ENCODE measurements around the gene HTR3C. TPM values are rescaled to one million over a fixed set of nuclear protein-coding genes. Genes with fewer than 3 reads are reported as not detected.

The HTR3C gene
- total and polyA plus RNA-seq, 2 experiments from 2014 or later = not detected

DNA sequence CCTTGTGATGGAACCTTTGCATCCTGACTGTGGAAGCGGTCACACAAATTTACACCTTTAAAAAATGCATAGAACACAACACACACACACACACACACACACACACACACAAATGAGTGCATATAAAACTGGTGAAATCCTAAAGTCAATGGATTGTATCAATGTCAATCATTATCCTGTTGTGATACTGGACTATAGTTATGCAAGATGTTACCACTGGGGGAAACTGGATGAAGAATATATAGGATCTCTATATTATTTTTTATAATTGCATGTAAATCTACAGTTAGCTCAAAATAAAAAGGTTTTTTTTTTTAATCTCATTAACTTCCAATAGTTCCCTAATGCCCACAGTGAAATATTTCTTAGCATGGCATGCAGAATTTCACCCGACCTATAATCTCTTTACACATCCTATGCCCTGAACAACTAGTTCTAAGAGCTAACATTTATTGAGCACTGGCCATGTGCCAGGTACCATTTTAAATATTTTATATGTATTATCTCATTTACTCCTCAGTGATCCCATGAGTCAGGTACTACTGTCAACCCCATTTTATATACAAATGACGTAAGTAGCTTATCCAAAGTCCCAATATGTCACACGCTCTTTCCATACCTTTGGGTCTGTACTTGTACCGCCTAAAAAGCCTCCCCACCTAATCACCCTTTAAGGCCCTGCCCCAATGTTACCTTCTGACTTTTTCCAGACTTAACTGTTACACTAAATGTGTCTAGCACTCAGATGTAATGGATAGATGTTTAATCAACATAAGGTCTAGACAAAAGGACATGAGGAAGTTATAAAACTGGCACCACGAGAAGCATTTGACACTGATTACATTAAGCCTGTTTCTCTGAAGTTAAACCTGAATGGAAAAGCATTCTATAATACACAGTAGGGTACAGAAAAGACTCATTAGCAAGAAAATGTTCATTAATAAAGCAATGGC lies 40.6 kb upstream of the HTR3C start:
- TF ChIP-seq EZH2phosphoT487 (IDR thresholded peaks at IDR 0.05; ENCODE audit: low read depth, severe bottlenecking, unreplicated experiment) (no peak), EZH2 (IDR thresholded peaks at IDR 0.05; ENCODE audit: borderline replicate concordance) (no peak)
- TF ChIP-seq, protein P1, sequence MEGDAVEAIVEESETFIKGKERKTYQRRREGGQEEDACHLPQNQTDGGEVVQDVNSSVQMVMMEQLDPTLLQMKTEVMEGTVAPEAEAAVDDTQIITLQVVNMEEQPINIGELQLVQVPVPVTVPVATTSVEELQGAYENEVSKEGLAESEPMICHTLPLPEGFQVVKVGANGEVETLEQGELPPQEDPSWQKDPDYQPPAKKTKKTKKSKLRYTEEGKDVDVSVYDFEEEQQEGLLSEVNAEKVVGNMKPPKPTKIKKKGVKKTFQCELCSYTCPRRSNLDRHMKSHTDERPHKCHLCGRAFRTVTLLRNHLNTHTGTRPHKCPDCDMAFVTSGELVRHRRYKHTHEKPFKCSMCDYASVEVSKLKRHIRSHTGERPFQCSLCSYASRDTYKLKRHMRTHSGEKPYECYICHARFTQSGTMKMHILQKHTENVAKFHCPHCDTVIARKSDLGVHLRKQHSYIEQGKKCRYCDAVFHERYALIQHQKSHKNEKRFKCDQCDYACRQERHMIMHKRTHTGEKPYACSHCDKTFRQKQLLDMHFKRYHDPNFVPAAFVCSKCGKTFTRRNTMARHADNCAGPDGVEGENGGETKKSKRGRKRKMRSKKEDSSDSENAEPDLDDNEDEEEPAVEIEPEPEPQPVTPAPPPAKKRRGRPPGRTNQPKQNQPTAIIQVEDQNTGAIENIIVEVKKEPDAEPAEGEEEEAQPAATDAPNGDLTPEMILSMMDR (IDR thresholded peaks at IDR 0.05; ENCODE audit: poor library complexity) = no peak
- Histone ChIP-seq H3K36me3 (replicated peaks; ENCODE audit: insufficient read depth, low read depth) (no peaks in the 10 kb centered on the region), H3K4me2 (no peak overlapping the region), H3K9me3 (ENCODE audit: low read depth) (no peaks in the 10 kb centered on the region), H3K4me3 (no peak overlapping the region), H2AFZ (no peak overlapping the region), H3K4me1 (ENCODE audit: insufficient read depth) (peaks cover 23% of the 10 kb centered on the region), H3K79me2 (peaks cover 23% of the 10 kb centered on the region), H3K27ac (no peak overlapping the region), H3K27me3 (no peaks in the 10 kb centered on the region), H3K9me2 (replicated peaks; ENCODE audit: insufficient read depth) (no peaks in the 10 kb centered on the region), H4K20me1 (ENCODE audit: insufficient read depth, poor library complexity, severe bottlenecking) (no peaks in the 10 kb centered on the region)
- WGBS (ENCODE audit: low lambda C conversion rate, missing lambda C conversion rate) = 80% methylated on average over 6 of the region's 6 CpGs
- no peak for DNase-seq (ENCODE audit: low spot score)

DNA sequence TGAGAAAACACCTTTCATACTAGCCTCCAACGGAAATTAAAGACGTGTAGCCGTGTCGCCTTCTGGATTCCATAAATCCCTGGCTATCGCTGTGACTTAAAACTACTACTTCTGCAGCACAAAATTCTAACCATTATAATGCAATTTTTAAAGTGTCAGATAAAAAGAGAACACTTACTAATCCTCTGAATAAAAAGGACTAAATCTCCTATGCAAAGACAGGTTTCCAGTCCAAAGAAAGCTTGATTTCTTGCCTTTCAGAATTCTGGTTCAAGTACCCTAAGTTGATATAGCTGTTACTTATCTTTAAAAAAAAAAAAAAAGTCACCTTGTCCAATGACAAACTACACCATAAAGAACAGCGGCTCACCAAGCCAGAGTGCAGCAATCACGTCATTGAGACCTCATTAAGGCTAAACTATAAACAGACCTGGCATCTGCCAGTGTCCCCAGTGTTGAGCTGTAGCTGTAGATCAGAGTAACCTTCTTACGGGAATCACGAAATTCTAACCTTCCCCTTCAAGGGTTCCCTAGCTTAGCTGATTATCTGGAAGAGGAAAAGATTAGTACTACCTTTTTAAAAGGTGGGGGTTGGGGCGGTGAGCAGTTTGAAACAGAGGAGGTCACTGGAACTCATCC lies 37.3 kb upstream of the HTR3C start:
- TF ChIP-seq EZH2 (IDR thresholded peaks at IDR 0.05; ENCODE audit: borderline replicate concordance) (no peak), EZH2phosphoT487 (IDR thresholded peaks at IDR 0.05; ENCODE audit: low read depth, severe bottlenecking, unreplicated experiment) (no peak)
- TF ChIP-seq, protein P1 (IDR thresholded peaks at IDR 0.05; ENCODE audit: poor library complexity) = no peak
- no peaks in the 10 kb centered on the region for H3K36me3 ChIP-seq (replicated peaks; ENCODE audit: insufficient read depth, low read depth)
- peak overlapping the region; percentile 83 for H3K4me2 ChIP-seq
- no peak overlapping the region for H3K4me3 ChIP-seq
- no peaks in the 10 kb centered on the region for H3K9me2 ChIP-seq (replicated peaks; ENCODE audit: insufficient read depth)
- H3K4me1 ChIP-seq (ENCODE audit: insufficient read depth) = peaks cover 23% of the 10 kb centered on the region
- H3K9me3 ChIP-seq (ENCODE audit: low read depth) = no peaks in the 10 kb centered on the region
- H3K27me3 ChIP-seq = no peaks in the 10 kb centered on the region
- H3K27ac ChIP-seq = peak overlapping the region; percentile 16
- peak; percentile 38 for DNase-seq (ENCODE audit: low spot score)
- H3K79me2 ChIP-seq = peaks cover 24% of the 10 kb centered on the region
- no peaks in the 10 kb centered on the region for H4K20me1 ChIP-seq (ENCODE audit: insufficient read depth, poor library complexity, severe bottlenecking)
- 48% methylated on average over 10 of the region's 10 CpGs for WGBS (ENCODE audit: low lambda C conversion rate, missing lambda C conversion rate)
- no peak overlapping the region for H2AFZ ChIP-seq

GRCh38 chr3:184016169-184016570 lies 36.7 kb upstream of the HTR3C start:
- H3K9me2 ChIP-seq (replicated peaks; ENCODE audit: insufficient read depth) = no peaks in the 10 kb centered on the region
- no peak overlapping the region for H3K4me3 ChIP-seq
- H3K4me2 ChIP-seq = peak overlapping the region; percentile 83
- H3K79me2 ChIP-seq = peaks cover 24% of the 10 kb centered on the region
- H3K27ac ChIP-seq = peak overlapping the region; percentile 16
- H2AFZ ChIP-seq = no peak overlapping the region
- 66% methylated on average over 5 of the region's 5 CpGs for WGBS (ENCODE audit: low lambda C conversion rate, missing lambda C conversion rate)
- H3K9me3 ChIP-seq (ENCODE audit: low read depth) = no peaks in the 10 kb centered on the region
- no peaks in the 10 kb centered on the region for H3K36me3 ChIP-seq (replicated peaks; ENCODE audit: insufficient read depth, low read depth)
- TF ChIP-seq EZH2phosphoT487 (IDR thresholded peaks at IDR 0.05; ENCODE audit: low read depth, severe bottlenecking, unreplicated experiment) (no peak), EZH2 (IDR thresholded peaks at IDR 0.05; ENCODE audit: borderline replicate concordance) (no peak)
- TF ChIP-seq, protein P1 (IDR thresholded peaks at IDR 0.05; ENCODE audit: poor library complexity) = no peak
- H4K20me1 ChIP-seq (ENCODE audit: insufficient read depth, poor library complexity, severe bottlenecking) = no peaks in the 10 kb centered on the region
- H3K27me3 ChIP-seq = no peaks in the 10 kb centered on the region
- H3K4me1 ChIP-seq (ENCODE audit: insufficient read depth) = peaks cover 23% of the 10 kb centered on the region
- DNase-seq (ENCODE audit: low spot score) = no peak

All from hepatocyte (in vitro differentiated cells).